Gastroesophageal sphincter (tissue), 3 donors: Measurements from ENCODE around the gene PNPLA3.

Experiments used
- CTCF ChIP-seq, 4 experiments: fragments of 200-600 bp in 2 of 4; fragments of 450-650 bp in 2 of 4; sonication (generic) in 1 of 4; IDR thresholded peaks; one replicate each; pipeline ENCODE4 v1.5.1; 2017 to 2019; ENCODE audit warnings: antibody characterized with exemption in 4 of 4, mild to moderate bottlenecking in 2 of 4, moderate library complexity in 2 of 4
- EP300 ChIP-seq: sonication (generic); formaldehyde crosslinking; IDR thresholded peaks from one replicate; pipeline ENCODE4 v1.6.1; 2017; ENCODE audit warnings: antibody characterized with exemption, mild to moderate bottlenecking
- POLR2A ChIP-seq, 2 donors: fragments of 450-650 bp; IDR thresholded peaks; one replicate each; pipeline ENCODE4 v1.6.1; 2017; ENCODE audit warnings: antibody characterized with exemption in 2 of 2, mild to moderate bottlenecking in 2 of 2, moderate library complexity in 1 of 2
- POLR2AphosphoS5 ChIP-seq: sonication (generic); formaldehyde crosslinking; IDR thresholded peaks from one replicate; pipeline ENCODE4 v1.6.1; 2017; ENCODE audit warnings: antibody characterized with exemption

GRCh38 chr22:43891360-43892182, 32.0 kb upstream of the PNPLA3 start, which contains the start of gene PNPLA5:
- TF ChIP-seq POLR2A (IDR thresholded peaks at IDR 0.05): no peak
- TF ChIP-seq CTCF (IDR thresholded peaks at IDR 0.05): no peak
- no peak for TF ChIP-seq EP300
- TF ChIP-seq POLR2AphosphoS5: no peak
